SU-DHL-6 (cell line): ENCODE results near the gene CCDC77.

Source experiments
- H2AFZ ChIP-seq: fragments of 200-600 bp; sonication (generic); 2 replicates; pipeline ENCODE4 v1.6.1; 2014; ENCODE audit warnings: low read depth, mild to moderate bottlenecking, moderate library complexity, mixed read lengths, antibody characterized with exemption, low read length; ENCODE audit not compliant: severe bottlenecking
- H3F3A ChIP-seq: fragments of 200-600 bp; shearing (Covaris generic); 2 replicates; pipeline ENCODE4 v1.6.0; 2016; ENCODE audit warnings: antibody characterized with exemption, mild to moderate bottlenecking; ENCODE audit not compliant: insufficient read depth
- H3K27ac ChIP-seq: fragments of 200-600 bp; sonication (generic); 2 replicates; pipeline ENCODE4 v1.5.1; 2016; ENCODE audit warnings: low read depth, mild to moderate bottlenecking, low read length, moderate library complexity, mixed read lengths
- H3K27me3 ChIP-seq: fragments of 200-600 bp; sonication (generic), shearing (Covaris generic); 2 replicates; pipeline ENCODE4 v1.6.0; 2014; ENCODE audit warnings: mild to moderate bottlenecking, low read length
- H3K36me3 ChIP-seq: fragments of 200-600 bp; sonication (generic); 2 replicates; pipeline ENCODE4 v1.6.1; 2014; ENCODE audit warnings: mild to moderate bottlenecking, low read length, mixed read lengths
- H3K4me2 ChIP-seq: fragments of 300-600, 200-600 bp; shearing (Covaris generic), sonication (generic); 2 replicates; pipeline ENCODE4 v1.6.0; 2014; ENCODE audit warnings: low read length, low read depth, mild to moderate bottlenecking; ENCODE audit not compliant: poor library complexity, severe bottlenecking
- H3K4me3 ChIP-seq: fragments of 200-600 bp; sonication (generic); 2 replicates; pipeline ENCODE4 v1.5.1; 2014; ENCODE audit warnings: antibody characterized with exemption, low read length, mild to moderate bottlenecking, mixed read lengths; ENCODE audit not compliant: insufficient read depth, poor library complexity, severe bottlenecking
- H3K79me2 ChIP-seq: fragments of 200-600 bp; sonication (generic); 2 replicates; pipeline ENCODE4 v1.6.1; 2014; ENCODE audit warnings: mild to moderate bottlenecking, low read length, moderate library complexity; ENCODE audit not compliant: insufficient read depth
- H3K9ac ChIP-seq: fragments of 200-600 bp; sonication (generic); 2 replicates; pipeline ENCODE4 v1.7.0; 2014; ENCODE audit warnings: mild to moderate bottlenecking, low read length
- H3K9me2 ChIP-seq: fragments of 200-600 bp; sonication (generic); replicated peaks from 2 replicates; pipeline ENCODE4 v1.6.1; 2014; ENCODE audit warnings: low read length; ENCODE audit not compliant: insufficient read depth
- H3K9me3 ChIP-seq: fragments of 200-600 bp; sonication (generic); 2 replicates; pipeline ENCODE4 v1.6.1; 2014; ENCODE audit warnings: low read length, mixed read lengths; ENCODE audit not compliant: insufficient read depth
- H4K20me1 ChIP-seq: fragments of 200-600 bp; sonication (generic); 2 replicates; pipeline ENCODE4 v1.6.1; 2014; ENCODE audit warnings: low read depth, mild to moderate bottlenecking, antibody characterized with exemption, low read length, moderate library complexity, mixed read lengths
- EZH2phosphoT487 ChIP-seq: fragments of 200-600 bp; sonication (generic), shearing (Covaris generic); conservative IDR thresholded peaks from 2 replicates; pipeline ENCODE4 v1.6.1; 2018; ENCODE audit warnings: mild to moderate bottlenecking, antibody characterized with exemption, low read length, moderate library complexity, mixed read lengths
- TF ChIP-seq, protein P1 (sequence below): fragments of 200-600 bp; sonication (generic); IDR thresholded peaks from one replicate; pipeline ENCODE4 v1.5.1; 2017; ENCODE audit warnings: antibody characterized with exemption, mild to moderate bottlenecking, low read length, moderate library complexity; ENCODE audit not compliant: insufficient read depth, poor library complexity, severe bottlenecking

Gene CCDC77

DNA sequence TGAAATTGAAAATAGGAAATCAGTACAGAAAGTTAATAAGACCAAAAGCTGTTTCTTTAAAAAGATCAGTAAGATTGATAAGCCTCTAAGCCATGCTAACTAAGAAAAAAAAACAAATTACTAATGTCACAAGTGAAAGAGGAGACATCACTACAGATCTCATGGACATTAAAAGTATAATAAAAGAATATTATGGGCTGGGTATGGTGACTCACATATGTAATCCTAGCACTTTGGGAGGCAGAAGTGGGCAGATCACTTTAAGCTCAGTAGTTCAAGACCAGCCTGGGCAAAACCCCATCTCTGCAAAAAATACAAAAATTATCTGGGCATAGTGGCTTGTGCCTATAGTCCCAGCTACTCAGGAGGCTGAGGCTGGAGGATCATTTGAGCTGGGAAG lies 88.8 kb downstream of the CCDC77 start:
- H3K36me3 ChIP-seq: no peaks in the 10 kb centered on the region
- no peaks in the 10 kb centered on the region for H3K9me2 ChIP-seq
- H2AFZ ChIP-seq: no peak overlapping the region
- no peaks in the 10 kb centered on the region for H3F3A ChIP-seq
- H3K27ac ChIP-seq: no peak overlapping the region
- no peak overlapping the region for H3K9ac ChIP-seq
- no peak for TF ChIP-seq EZH2phosphoT487
- TF ChIP-seq, protein P1, sequence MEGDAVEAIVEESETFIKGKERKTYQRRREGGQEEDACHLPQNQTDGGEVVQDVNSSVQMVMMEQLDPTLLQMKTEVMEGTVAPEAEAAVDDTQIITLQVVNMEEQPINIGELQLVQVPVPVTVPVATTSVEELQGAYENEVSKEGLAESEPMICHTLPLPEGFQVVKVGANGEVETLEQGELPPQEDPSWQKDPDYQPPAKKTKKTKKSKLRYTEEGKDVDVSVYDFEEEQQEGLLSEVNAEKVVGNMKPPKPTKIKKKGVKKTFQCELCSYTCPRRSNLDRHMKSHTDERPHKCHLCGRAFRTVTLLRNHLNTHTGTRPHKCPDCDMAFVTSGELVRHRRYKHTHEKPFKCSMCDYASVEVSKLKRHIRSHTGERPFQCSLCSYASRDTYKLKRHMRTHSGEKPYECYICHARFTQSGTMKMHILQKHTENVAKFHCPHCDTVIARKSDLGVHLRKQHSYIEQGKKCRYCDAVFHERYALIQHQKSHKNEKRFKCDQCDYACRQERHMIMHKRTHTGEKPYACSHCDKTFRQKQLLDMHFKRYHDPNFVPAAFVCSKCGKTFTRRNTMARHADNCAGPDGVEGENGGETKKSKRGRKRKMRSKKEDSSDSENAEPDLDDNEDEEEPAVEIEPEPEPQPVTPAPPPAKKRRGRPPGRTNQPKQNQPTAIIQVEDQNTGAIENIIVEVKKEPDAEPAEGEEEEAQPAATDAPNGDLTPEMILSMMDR: no peak
- peaks cover 6% of the 10 kb centered on the region; the same call in 1 of the 2 replicates for H3K9me3 ChIP-seq
- H3K4me3 ChIP-seq: no peak overlapping the region
- H3K27me3 ChIP-seq: no peaks in the 10 kb centered on the region
- H3K4me2 ChIP-seq: no peak overlapping the region
- H4K20me1 ChIP-seq: no peaks in the 10 kb centered on the region
- H3K79me2 ChIP-seq: no peaks in the 10 kb centered on the region
